ENCODE results near the gene ESRRA. TPM values are rescaled to one million over a fixed set of nuclear protein-coding genes. Genes with fewer than 3 reads are reported as not detected.

The ESRRA gene
- total RNA-seq, 4 donors from 2014 or later: 63.5 to 95.8 (median 76.1) TPM

GRCh38 chr11:64364435-64364834 is 59.1 kb downstream of the ESRRA start:
- 92% methylated on average over 6 of the region's 6 CpGs for WGBS
- Histone ChIP-seq H3K4me1 (peaks cover 9 to 16% (median 14%) of the 10 kb centered on the region in 4 donors), H3K4me3 (no peak overlapping the region), H3K27me3 (no peaks in the 10 kb centered on the region), H3K27ac (replicated peaks in 1 of 4) (no peak overlapping the region), H3K36me3 (peaks cover 37 to 94% (median 90%) of the 10 kb centered on the region in 4 donors), H3K9me3 (no peaks in the 10 kb centered on the region)
- no peak for DNase-seq (ENCODE audit: extremely low spot score)
- intact Hi-C loops (cut with DNase I): no loop called here
- no peak for TF ChIP-seq POLR2A (IDR thresholded peaks at IDR 0.05; ENCODE audit: low read depth)
- no peak for TF ChIP-seq EP300 (IDR thresholded peaks at IDR 0.05)
- TF ChIP-seq CTCF (IDR thresholded peaks at IDR 0.05): no peak
- TF ChIP-seq POLR2AphosphoS5 (IDR thresholded peaks at IDR 0.05): no peak

GRCh38 chr11:64364911-64365310 is 59.6 kb downstream of the ESRRA start:
- peaks cover 41 to 99% (median 94%) of the 10 kb centered on the region in 4 donors for H3K36me3 ChIP-seq
- WGBS: 90% methylated on average over 3 of the region's 4 CpGs
- intact Hi-C loops (cut with DNase I): no loop called here

More at GRCh38 chr11:64364911-64365310, 59.6 kb downstream of the ESRRA start:
- no peak overlapping the region for H3K27ac ChIP-seq (replicated peaks in 1 of 4)
- H3K4me3 ChIP-seq: no peak overlapping the region
- no peak for DNase-seq (ENCODE audit: extremely low spot score)
- no peaks in the 10 kb centered on the region for H3K27me3 ChIP-seq
- no peaks in the 10 kb centered on the region for H3K9me3 ChIP-seq
- H3K4me1 ChIP-seq: peaks cover 4 to 12% (median 9%) of the 10 kb centered on the region in 4 donors
- TF ChIP-seq CTCF (IDR thresholded peaks at IDR 0.05) (no peak), POLR2A (IDR thresholded peaks at IDR 0.05; ENCODE audit: low read depth) (no peak), POLR2AphosphoS5 (IDR thresholded peaks at IDR 0.05) (no peak), EP300 (IDR thresholded peaks at IDR 0.05) (no peak)

Small RNA genes within 50 kb of the gene (small RNA-seq; reads per million reads assigned to genes)
- gene MIR7155 (0.37 to 1.2 (median 0.67) reads per million in 3 donors), gene RF00019 (0 reads per million in 3 donors)

Other genes with a start within 250 kb of the ESRRA start
- 10 to 100 TPM; 28.8 to 70.7 (median 33.7) TPM for gene MACROD1, start 139.4 kb upstream of the ESRRA start, total RNA-seq
- 100 to 1,000 TPM in 3 of 4 donors, 10 to 100 TPM in 1; 82.2 to 116 (median 101) TPM for gene STIP1, start 119.4 kb upstream of the ESRRA start, total RNA-seq
- gene FERMT3, start 98.8 kb upstream of the ESRRA start, total RNA-seq: 10 to 100 TPM; 12.9 to 35.5 (median 15.5) TPM
- 10 to 100 TPM; 42.3 to 90.5 (median 72.1) TPM for gene TRPT1, start 79.3 kb upstream of the ESRRA start, total RNA-seq
- 10 to 100 TPM; 37.8 to 58.7 (median 48.6) TPM for gene NUDT22, start 79.2 kb upstream of the ESRRA start, total RNA-seq
- gene DNAJC4, start 75.0 kb upstream of the ESRRA start, total RNA-seq: 10 to 100 TPM; 19.4 to 40.4 (median 25.3) TPM
- 100 to 1,000 TPM in 2 of 4 donors, 10 to 100 TPM in 2; 92.3 to 144 (median 108) TPM for gene VEGFB, start 70.9 kb upstream of the ESRRA start, total RNA-seq
- gene FKBP2, start 64.4 kb upstream of the ESRRA start, total RNA-seq: 10 to 100 TPM; 49.0 to 87.8 (median 65.5) TPM
- gene PPP1R14B, start 58.6 kb upstream of the ESRRA start, total RNA-seq: 10 to 100 TPM; 50.4 to 92.9 (median 79.8) TPM
- gene PLCB3, start 54.0 kb upstream of the ESRRA start, total RNA-seq: 10 to 100 TPM; 18.9 to 36.5 (median 25.3) TPM
- 100 to 1,000 TPM in 3 of 4 donors, 10 to 100 TPM in 1; 99.3 to 138 (median 122) TPM for gene BAD, start 20.9 kb upstream of the ESRRA start, total RNA-seq
- gene GPR137, start 19.7 kb upstream of the ESRRA start, total RNA-seq: 10 to 100 TPM; 20.9 to 36.1 (median 25.4) TPM
- not detected for gene KCNK4, start 14.2 kb upstream of the ESRRA start, total RNA-seq
- gene CATSPERZ, start 5.2 kb upstream of the ESRRA start, total RNA-seq: under 1 TPM in 1 of 4 donors, not detected in 3; 0.80 TPM
- 100 to 1,000 TPM; 202 to 281 (median 212) TPM for gene TRMT112, start 12.0 kb downstream of the ESRRA start, total RNA-seq
- gene PRDX5, start 12.6 kb downstream of the ESRRA start, total RNA-seq: 100 to 1,000 TPM; 144 to 178 (median 155) TPM
- 10 to 100 TPM in 1 of 4 donors, 1 to 10 TPM in 3; 7.0 to 12.5 (median 8.2) TPM for gene CCDC88B, start 34.7 kb downstream of the ESRRA start, total RNA-seq
- gene RPS6KA4, start 53.6 kb downstream of the ESRRA start, total RNA-seq: 10 to 100 TPM; 19.1 to 36.1 (median 26.0) TPM